NB4 (cell line): ENCODE data around the gene ALDH16A1.

Experiments used
- DNase-seq: peaks from one replicate; pipeline ENCODE4 v3.0.0; 2010; ENCODE audit warnings: low read depth
- H3K4me3 ChIP-seq: one replicate; pipeline ENCODE4 v1.5.1; 2011; ENCODE audit warnings: mild to moderate bottlenecking, low read depth, low read length, moderate library complexity
- MYC ChIP-seq: IDR thresholded peaks from 2 replicates; pipeline ENCODE4 v1.6.1; 2011; ENCODE audit warnings: low read depth, low read length
- POLR2A ChIP-seq: IDR thresholded peaks from 2 replicates; pipeline ENCODE4 v1.6.1; 2011; ENCODE audit warnings: mild to moderate bottlenecking; ENCODE audit not compliant: insufficient read length; ENCODE audit errors: extremely low read depth
- TF ChIP-seq, protein P1 (sequence below): IDR thresholded peaks from one replicate; pipeline ENCODE4 v1.5.1; 2012; ENCODE audit warnings: low read depth, low read length
- TF ChIP-seq, protein P2 (sequence below): IDR thresholded peaks from 2 replicates; pipeline ENCODE4 v1.6.1; 2011; ENCODE audit warnings: low read depth, low read length

The ALDH16A1 gene

DNA sequence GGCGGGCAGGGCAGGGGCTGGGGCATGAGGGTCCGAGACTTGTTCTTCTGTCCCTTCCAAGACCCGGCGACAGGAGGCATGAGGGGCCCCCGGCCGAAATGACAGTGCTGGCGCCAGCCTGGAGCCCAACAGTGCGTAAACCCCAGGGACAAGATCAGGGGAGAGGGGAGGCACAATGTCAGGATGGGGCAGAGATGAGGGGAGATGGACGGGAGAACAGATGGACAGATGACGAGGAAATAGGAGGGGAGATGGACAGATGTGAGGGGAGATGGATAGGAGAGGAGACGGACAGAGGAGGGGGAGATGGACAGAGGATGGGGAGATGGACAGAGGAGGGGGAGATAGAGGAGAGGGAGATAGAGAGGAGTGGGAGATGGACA, 21.5 kb downstream of the ALDH16A1 start:
- TF ChIP-seq MYC (no peak), POLR2A (no peak)
- TF ChIP-seq, protein P1, sequence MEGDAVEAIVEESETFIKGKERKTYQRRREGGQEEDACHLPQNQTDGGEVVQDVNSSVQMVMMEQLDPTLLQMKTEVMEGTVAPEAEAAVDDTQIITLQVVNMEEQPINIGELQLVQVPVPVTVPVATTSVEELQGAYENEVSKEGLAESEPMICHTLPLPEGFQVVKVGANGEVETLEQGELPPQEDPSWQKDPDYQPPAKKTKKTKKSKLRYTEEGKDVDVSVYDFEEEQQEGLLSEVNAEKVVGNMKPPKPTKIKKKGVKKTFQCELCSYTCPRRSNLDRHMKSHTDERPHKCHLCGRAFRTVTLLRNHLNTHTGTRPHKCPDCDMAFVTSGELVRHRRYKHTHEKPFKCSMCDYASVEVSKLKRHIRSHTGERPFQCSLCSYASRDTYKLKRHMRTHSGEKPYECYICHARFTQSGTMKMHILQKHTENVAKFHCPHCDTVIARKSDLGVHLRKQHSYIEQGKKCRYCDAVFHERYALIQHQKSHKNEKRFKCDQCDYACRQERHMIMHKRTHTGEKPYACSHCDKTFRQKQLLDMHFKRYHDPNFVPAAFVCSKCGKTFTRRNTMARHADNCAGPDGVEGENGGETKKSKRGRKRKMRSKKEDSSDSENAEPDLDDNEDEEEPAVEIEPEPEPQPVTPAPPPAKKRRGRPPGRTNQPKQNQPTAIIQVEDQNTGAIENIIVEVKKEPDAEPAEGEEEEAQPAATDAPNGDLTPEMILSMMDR, result no peak
- TF ChIP-seq, protein P2, sequence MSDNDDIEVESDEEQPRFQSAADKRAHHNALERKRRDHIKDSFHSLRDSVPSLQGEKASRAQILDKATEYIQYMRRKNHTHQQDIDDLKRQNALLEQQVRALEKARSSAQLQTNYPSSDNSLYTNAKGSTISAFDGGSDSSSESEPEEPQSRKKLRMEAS, result no peak
- H3K4me3 ChIP-seq, result no peak overlapping the region
- DNase-seq, result no peak

DNA sequence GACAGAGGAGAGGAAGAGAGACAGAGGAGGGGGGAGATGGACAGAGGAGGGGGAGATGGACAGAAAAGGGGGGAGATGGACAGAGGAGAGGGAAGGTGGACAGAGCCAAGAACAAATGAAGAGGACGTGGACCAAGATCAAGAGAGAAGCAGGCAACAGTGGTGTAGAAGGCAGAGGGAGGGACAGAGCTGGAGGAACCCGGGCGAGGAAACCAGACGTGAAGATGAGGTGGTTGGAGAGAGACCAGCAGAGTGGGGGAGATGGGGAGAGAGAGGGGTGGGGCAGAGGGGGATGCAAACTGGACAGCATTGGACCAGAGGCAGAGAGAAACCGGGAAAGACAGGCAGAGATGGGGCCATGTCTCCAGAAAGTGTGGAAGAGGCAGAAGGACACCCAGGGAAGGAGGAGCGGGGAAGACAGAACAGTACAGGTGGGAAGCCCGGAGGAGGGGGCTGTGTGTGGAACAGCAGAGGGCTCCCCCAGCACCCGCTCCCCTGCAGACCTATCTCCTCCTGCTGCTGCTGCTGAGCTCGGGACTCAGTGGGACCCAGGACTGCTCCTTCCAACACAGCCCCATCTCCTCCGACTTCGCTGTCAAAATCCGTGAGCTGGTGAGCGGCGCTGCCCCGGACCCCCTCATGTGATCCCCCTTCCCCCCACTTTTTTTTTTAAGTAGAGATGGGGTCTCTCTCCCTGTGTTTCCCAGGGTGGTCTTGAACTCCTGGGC, 22.3 kb downstream of the ALDH16A1 start:
- no peak for DNase-seq
- TF ChIP-seq, protein P1, result no peak
- TF ChIP-seq MYC, result no peak
- no peak for TF ChIP-seq POLR2A
- TF ChIP-seq, protein P2, result no peak
- no peak overlapping the region for H3K4me3 ChIP-seq

DNA sequence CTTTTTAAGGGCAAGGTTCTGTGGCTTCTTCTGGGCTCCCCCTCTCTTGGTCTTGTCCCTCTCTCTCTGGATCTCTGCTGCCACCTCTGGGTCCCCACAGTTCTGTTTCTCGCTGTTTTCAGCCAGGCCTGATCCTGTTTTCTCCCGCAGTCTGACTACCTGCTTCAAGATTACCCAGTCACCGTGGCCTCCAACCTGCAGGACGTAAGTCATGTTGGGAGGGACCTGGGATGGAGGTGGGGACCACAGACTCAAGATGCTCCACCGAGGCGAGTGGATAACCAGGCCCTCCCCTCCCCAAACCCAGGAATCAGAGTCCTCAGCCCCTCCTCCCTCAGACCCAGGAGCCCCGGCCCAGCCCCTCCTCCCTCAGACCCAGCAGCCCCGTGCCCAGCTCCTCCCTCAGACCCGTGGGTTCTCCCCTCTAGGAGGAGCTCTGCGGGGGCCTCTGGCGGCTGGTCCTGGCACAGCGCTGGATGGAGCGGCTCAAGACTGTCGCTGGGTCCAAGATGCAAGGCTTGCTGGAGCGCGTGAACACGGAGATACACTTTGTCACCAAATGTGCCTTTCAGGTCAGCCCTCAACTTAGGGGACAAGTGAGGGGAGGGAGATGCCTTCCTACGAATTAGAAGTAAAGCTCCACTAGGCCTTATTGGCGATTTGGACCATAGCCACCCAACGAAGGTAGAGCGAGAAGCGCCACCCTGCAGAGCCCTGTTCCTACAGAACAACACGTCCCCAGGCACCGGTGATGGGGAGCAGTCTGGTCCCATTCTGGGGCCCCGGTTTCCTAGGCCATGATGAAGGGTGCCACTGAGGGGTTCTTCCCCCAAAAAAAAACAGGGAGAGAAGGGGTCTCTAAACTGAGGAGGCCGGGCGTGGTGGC, 23.2 kb downstream of the ALDH16A1 start:
- TF ChIP-seq, protein P2, result no peak
- TF ChIP-seq MYC (no peak; the same call in 1 of the 2 replicates), POLR2A (no peak)
- TF ChIP-seq, protein P1, result peak; percentile 72
- peak; percentile 67 for DNase-seq
- no peak overlapping the region for H3K4me3 ChIP-seq

DNA sequence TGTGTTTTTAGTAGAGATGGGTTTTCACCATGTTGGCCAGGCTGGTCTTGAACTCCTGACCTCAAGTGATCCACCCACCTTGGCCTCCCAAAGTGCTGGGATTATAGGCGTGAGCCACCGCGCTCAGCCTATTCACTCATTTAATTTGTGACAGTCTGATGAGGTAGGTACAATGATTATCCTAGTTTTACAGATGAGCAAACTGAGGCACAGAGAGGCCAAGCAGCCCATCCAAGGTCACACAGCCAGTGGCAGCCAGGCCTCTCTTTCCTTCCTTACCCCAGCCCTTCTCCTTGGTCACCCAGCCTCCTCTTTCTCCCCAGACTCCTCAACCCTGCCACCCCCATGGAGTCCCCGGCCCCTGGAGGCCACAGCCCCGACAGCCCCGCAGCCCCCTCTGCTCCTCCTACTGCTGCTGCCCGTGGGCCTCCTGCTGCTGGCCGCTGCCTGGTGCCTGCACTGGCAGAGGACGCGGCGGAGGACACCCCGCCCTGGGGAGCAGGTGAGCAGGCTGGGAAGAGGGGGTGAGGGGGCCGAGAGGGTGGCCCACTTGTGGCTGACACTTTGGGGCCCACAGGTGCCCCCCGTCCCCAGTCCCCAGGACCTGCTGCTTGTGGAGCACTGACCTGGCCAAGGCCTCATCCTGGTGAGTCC, 27.1 kb downstream of the ALDH16A1 start:
- no peak for DNase-seq
- H3K4me3 ChIP-seq, result no peak overlapping the region
- TF ChIP-seq MYC (no peak), POLR2A (no peak)
- TF ChIP-seq, protein P2, result no peak
- TF ChIP-seq, protein P1, result no peak

DNA sequence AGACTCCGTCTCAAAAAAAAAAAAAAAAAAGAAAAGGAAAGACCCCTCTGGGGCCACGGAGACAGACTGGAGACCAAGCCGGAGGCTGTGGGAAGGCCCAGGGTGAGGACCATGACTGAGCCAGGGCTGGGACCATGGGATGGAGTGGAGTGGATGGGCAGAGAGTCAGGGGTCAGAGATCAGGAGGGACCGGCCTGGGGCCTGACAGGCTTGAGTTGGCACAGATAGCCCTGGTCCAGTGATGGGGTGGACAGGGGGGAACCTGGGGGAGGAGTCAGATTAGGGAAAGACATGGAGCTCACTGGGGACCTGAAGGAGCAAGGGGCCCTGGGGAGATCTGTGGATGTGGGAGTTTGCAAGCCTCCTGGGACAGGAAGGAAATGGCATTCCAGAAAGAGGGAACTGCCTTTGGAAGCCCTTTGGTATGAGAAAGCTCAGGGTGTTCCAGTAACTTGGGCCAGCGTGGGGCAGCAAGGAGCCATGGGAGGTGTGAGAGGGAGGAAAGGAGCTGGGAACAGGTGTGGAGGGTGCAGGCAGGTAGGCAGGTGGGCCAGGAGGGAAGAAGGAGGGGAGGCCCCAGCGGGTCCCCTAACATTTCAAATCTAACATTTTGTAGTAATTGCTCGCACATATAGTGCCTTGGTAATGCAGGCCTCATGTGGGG, 28.1 kb downstream of the ALDH16A1 start:
- TF ChIP-seq POLR2A, result no peak
- TF ChIP-seq, protein P2, result no peak
- TF ChIP-seq MYC, result no peak
- TF ChIP-seq, protein P1, result no peak
- DNase-seq, result no peak
- no peak overlapping the region for H3K4me3 ChIP-seq
